ENCODE data around the gene DLG2.

DNA sequence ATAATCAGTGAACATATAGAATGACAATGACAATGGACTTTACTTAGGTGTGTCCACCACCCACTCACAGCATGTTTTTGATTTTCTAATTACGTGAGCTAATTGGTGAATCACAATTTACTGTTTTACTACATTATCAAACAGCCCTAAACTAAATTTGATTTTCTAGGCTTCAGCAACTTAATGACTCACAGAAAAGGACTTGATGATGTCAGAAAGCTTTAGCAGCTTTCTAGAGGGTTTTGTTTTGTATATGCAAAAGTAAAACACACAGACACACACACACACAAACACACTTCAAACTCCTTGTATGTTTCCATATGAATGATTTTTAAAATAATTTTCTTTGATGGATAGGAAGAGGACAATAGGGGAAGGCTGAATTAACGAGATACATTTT, 1462.4 kb downstream of the DLG2 start:
- TF ChIP-seq, protein P1, sequence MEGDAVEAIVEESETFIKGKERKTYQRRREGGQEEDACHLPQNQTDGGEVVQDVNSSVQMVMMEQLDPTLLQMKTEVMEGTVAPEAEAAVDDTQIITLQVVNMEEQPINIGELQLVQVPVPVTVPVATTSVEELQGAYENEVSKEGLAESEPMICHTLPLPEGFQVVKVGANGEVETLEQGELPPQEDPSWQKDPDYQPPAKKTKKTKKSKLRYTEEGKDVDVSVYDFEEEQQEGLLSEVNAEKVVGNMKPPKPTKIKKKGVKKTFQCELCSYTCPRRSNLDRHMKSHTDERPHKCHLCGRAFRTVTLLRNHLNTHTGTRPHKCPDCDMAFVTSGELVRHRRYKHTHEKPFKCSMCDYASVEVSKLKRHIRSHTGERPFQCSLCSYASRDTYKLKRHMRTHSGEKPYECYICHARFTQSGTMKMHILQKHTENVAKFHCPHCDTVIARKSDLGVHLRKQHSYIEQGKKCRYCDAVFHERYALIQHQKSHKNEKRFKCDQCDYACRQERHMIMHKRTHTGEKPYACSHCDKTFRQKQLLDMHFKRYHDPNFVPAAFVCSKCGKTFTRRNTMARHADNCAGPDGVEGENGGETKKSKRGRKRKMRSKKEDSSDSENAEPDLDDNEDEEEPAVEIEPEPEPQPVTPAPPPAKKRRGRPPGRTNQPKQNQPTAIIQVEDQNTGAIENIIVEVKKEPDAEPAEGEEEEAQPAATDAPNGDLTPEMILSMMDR (IDR thresholded peaks at IDR 0.05) = no peak
- TF ChIP-seq POLR2A (IDR thresholded peaks at IDR 0.05) = no peak
